ENCODE results near the gene PLK2.

DNA sequence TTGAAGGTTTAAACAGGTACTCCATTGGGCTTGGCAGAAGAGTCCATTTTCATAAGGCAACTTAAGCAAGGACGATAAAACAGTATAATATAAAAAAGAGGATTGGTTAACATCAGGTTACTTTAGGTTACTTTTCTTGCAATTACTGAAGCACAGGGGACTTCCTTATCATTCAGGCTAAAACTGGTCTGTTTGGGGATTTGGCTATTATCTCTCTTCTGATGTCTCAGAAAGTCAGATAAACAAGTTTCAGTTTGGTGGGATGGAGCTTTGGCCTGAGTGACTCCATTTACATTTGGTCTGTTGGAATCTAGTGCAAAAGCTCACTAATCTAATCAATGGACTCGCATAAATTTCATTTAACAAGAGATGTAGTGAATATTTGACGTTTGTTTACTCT lies 39.3 kb upstream of the PLK2 start:
- no peak for TF ChIP-seq ATF3 (IDR thresholded peaks at IDR 0.05; ENCODE audit: insufficient read depth, low read depth, low read length)
- no peak for TF ChIP-seq TEAD4 (IDR thresholded peaks at IDR 0.05; ENCODE audit: low read depth, low read length)
- TF ChIP-seq, protein P1, sequence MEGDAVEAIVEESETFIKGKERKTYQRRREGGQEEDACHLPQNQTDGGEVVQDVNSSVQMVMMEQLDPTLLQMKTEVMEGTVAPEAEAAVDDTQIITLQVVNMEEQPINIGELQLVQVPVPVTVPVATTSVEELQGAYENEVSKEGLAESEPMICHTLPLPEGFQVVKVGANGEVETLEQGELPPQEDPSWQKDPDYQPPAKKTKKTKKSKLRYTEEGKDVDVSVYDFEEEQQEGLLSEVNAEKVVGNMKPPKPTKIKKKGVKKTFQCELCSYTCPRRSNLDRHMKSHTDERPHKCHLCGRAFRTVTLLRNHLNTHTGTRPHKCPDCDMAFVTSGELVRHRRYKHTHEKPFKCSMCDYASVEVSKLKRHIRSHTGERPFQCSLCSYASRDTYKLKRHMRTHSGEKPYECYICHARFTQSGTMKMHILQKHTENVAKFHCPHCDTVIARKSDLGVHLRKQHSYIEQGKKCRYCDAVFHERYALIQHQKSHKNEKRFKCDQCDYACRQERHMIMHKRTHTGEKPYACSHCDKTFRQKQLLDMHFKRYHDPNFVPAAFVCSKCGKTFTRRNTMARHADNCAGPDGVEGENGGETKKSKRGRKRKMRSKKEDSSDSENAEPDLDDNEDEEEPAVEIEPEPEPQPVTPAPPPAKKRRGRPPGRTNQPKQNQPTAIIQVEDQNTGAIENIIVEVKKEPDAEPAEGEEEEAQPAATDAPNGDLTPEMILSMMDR (IDR thresholded peaks at IDR 0.05; ENCODE audit: control extremely low read depth in 1 of 3, insufficient read depth in 1 of 3, low read depth in 1 of 3, low read length in 3 of 3): no peak
- TF ChIP-seq ZNF274 (IDR thresholded peaks at IDR 0.05; ENCODE audit: borderline replicate concordance, extremely low read depth, low read length): no peak
- no peak for TF ChIP-seq POLR2A (IDR thresholded peaks at IDR 0.05; ENCODE audit: control extremely low read depth in 1 of 2, low read depth in 2 of 2, low read length in 2 of 2)
